NCI-H748 (cell line): Measurements from ENCODE around the gene SCPEP1.

Source experiments
- DNase-seq: peaks from one replicate; lab custom pipeline; 2025; ENCODE audit not compliant: unreplicated experiment; lab: John Stamatoyannopoulos, UW

SCPEP1 gene

GRCh38 chr17:57034807-57035754, 57.1 kb downstream of the SCPEP1 start:
- DNase-seq = no peak

GRCh38 chr17:57035971-57036481, 58.1 kb downstream of the SCPEP1 start:
- peak; percentile 62 for DNase-seq

GRCh38 chr17:57037411-57037810, 59.5 kb downstream of the SCPEP1 start:
- DNase-seq = no peak

GRCh38 chr17:57038486-57038885, 60.6 kb downstream of the SCPEP1 start:
- DNase-seq = no peak

GRCh38 chr17:57040571-57040970, 62.6 kb downstream of the SCPEP1 start:
- DNase-seq = no peak

GRCh38 chr17:57043276-57043675, 65.3 kb downstream of the SCPEP1 start:
- no peak for DNase-seq

GRCh38 chr17:57044976-57045867, 67.3 kb downstream of the SCPEP1 start:
- DNase-seq = no peak

GRCh38 chr17:57045868-57046704, 68.2 kb downstream of the SCPEP1 start:
- no peak for DNase-seq

- DNase-seq = no peak
Observed at GRCh38 chr17:57046749-57047148, 68.8 kb downstream of the SCPEP1 start.

- DNase-seq = no peak
Observed at GRCh38 chr17:57048096-57048495, 70.2 kb downstream of the SCPEP1 start.

- DNase-seq = no peak
Observed at GRCh38 chr17:57050306-57050705, 72.4 kb downstream of the SCPEP1 start.

- DNase-seq = peak; percentile 98
Observed at GRCh38 chr17:57051886-57052361, 74.0 kb downstream of the SCPEP1 start.
